Common myeloid progenitor, CD34-positive (primary cell): ENCODE data around the gene ZNF777.
"Not testable (repeated sequence)": the region's sequence is repeated elsewhere in the genome, so short reads cannot be mapped to it uniquely, and the experiment has no call there.

Source experiments
- CTCF ChIA-PET: fragments of 350-600 bp; sonication (Branson Sonifier 250); formaldehyde crosslinking; loops from one replicate; lab custom pipeline; 2021; ENCODE audit warnings: antibody characterized with exemption; lab: Charles Lee
- POLR2A ChIA-PET: fragments of 350-600 bp; sonication (Branson Sonifier 250); formaldehyde crosslinking; loops from one replicate; lab custom pipeline; 2021; ENCODE audit warnings: antibody characterized with exemption; lab: Charles Lee
- DNase-seq, 3 donors: peaks; one replicate each; pipeline versions ENCODE4 v3.0.0 to v3.0.0-alpha.2; 2013
- H3K27ac ChIP-seq, 2 experiments: 1 replicate in 1 of 2; 2 replicates in 1 of 2; pipeline ENCODE4 v1.7.0; 2013; ENCODE audit warnings: inconsistent platforms in 2 of 2, low read length in 2 of 2, mild to moderate bottlenecking in 2 of 2, low read depth in 1 of 2, moderate library complexity in 1 of 2; ENCODE audit not compliant: severe bottlenecking in 2 of 2, insufficient read depth in 1 of 2, poor library complexity in 1 of 2
- H3K27me3 ChIP-seq, 5 experiments: replicated peaks in 2 of 5; 1 replicate in 3 of 5; 2 replicates in 2 of 5; pipeline versions ENCODE4 v1.6.1 to v1.7.0; 2013; ENCODE audit warnings: low read length in 4 of 5, mild to moderate bottlenecking in 2 of 5, moderate library complexity in 2 of 5, inconsistent platforms in 1 of 5; ENCODE audit not compliant: insufficient read depth in 5 of 5, control insufficient read depth in 4 of 5
- H3K36me3 ChIP-seq, 4 experiments: 1 replicate in 2 of 4; 2 replicates in 2 of 4; pipeline versions ENCODE4 v1.6.1 to v1.7.0; 2013; ENCODE audit warnings: low read length in 3 of 4, control low read depth in 1 of 4, mild to moderate bottlenecking in 1 of 4; ENCODE audit not compliant: control insufficient read depth in 4 of 4, insufficient read depth in 4 of 4
- H3K4me1 ChIP-seq, 4 experiments: 1 replicate in 3 of 4; 2 replicates in 1 of 4; pipeline versions ENCODE4 v1.6.1 to v1.7.1; 2013; ENCODE audit warnings: low read length in 3 of 4, mild to moderate bottlenecking in 3 of 4, control low read depth in 1 of 4, inconsistent platforms in 1 of 4, moderate library complexity in 1 of 4; ENCODE audit not compliant: control insufficient read depth in 4 of 4, insufficient read depth in 4 of 4; ENCODE audit errors: control extremely low read depth in 1 of 4
- H3K4me3 ChIP-seq, 7 experiments: 1 replicate in 4 of 7; 2 replicates in 3 of 7; pipeline versions ENCODE4 v1.5.1 to v1.7.0; 2013; ENCODE audit warnings: mild to moderate bottlenecking in 7 of 7, low read length in 6 of 7, moderate library complexity in 6 of 7, inconsistent platforms in 2 of 7, low read depth in 2 of 7, control low read depth in 1 of 7; ENCODE audit not compliant: insufficient read depth in 4 of 7, control insufficient read depth in 1 of 7; ENCODE audit errors: extremely low read depth in 1 of 7
- H3K9me3 ChIP-seq, 5 experiments: 1 replicate in 4 of 5; 2 replicates in 1 of 5; pipeline versions ENCODE4 v1.6.1 to v1.7.1; 2013; ENCODE audit warnings: low read length in 4 of 5, mild to moderate bottlenecking in 2 of 5, inconsistent platforms in 1 of 5, low read depth in 1 of 5, moderate library complexity in 1 of 5; ENCODE audit not compliant: control insufficient read depth in 4 of 5, insufficient read depth in 2 of 5; ENCODE audit errors: control extremely low read depth in 1 of 5
- WGBS: methylation state at CpG from one replicate; pipeline ENCODE4 v1.1.5; 2013; ENCODE audit not compliant: insufficient coverage; 5-methylcytosine and 5-hydroxymethylcytosine counted together

ZNF777 gene

DNA sequence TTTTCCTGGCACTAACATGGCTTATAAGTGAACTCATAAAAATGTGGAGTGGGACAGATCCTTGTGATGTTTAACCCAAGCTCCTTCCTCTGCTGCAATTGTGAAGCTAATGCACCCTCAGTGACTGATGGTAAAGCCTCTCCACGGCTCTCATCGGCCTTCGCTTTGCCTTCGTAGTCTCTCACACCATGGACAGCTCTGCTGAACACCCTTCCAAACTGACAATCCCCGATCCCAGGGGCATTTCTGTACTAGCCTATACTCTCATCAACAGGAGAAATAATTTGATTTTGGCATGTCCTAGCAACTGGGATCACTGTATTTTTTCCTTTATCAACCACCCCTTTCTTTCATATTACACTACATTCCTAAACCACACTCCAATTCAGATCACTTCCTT, 6.1 kb downstream of the ZNF777 start:
- Histone ChIP-seq H3K4me1 (peaks cover 2 to 16% (median 10%) of the 10 kb centered on the region in 4 experiments), H3K4me3 (no peak overlapping the region), H3K27me3 (no peaks in the 10 kb centered on the region), H3K27ac (no peak overlapping the region), H3K36me3 (peaks cover 11 to 55% (median 44%) of the 10 kb centered on the region in 4 experiments), H3K9me3 (no peaks in the 10 kb centered on the region)
- DNase-seq, result no peak
- POLR2A ChIA-PET, result no interaction called here
- CTCF ChIA-PET, result interaction anchor here (0.8 to 1.7 kb wide), 2 partner anchors 13 to 20 kb away, joined by 3 to 5 read pairs; no protein-coding TSS in a partner anchor
- WGBS, result 98% methylated on average over 5 of the region's 5 CpGs

DNA sequence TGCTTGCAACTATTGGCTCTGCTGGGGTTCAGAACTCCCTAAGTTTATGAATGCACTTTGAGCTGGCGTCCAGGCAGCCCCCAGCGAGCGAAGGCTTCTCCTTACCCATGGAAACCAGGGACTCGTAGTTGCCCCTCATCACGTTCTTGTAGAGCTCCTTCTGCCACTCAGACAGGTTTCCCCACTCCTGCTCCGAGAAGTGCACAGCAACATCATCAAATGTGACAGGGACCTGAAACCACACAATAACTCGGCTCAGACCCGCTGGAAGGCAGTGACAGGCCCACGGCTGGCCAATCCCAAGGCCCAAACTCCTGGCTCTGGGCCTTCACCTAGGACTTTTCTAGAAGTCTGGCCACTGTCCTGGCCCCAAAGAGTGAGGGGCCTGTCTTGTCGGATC, 6.9 kb downstream of the ZNF777 start:
- ChIA-PET POLR2A (no interaction called here), CTCF (interaction anchor here (0.8 to 1.7 kb wide), 3 partner anchors 12 to 32 kb away, joined by 3 to 5 read pairs (median 3); no protein-coding TSS in a partner anchor)
- 98% methylated on average over 9 of the region's 10 CpGs for WGBS
- Histone ChIP-seq H3K27me3 (no peaks in the 10 kb centered on the region), H3K9me3 (no peaks in the 10 kb centered on the region), H3K27ac (no peak overlapping the region), H3K4me1 (peaks cover 1 to 11% (median 4%) of the 10 kb centered on the region in 4 experiments), H3K36me3 (peaks cover 11 to 62% (median 51%) of the 10 kb centered on the region in 4 experiments), H3K4me3 (no peak overlapping the region)
- no peak for DNase-seq

DNA sequence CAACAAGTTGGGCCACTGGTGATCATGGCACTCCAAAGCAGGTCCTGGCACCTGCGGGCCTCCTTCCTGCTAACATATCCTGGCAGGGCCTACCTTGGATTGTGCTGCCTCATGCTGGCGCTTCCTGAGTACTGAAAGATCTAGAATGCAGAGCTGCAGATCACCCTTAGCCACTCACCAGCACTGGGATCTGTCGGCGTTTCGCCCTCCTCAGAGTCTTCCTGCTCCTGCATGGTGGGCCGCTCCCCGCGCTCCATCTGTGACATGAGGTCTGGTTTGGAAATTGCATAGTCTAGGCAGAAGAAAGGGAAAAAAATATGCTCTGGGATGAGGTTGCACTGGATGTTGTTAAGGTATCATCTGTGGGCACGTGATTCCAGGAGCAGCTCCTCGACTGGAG, 10.0 kb downstream of the ZNF777 start:
- Histone ChIP-seq H3K4me3 (no peak overlapping the region), H3K9me3 (no peaks in the 10 kb centered on the region), H3K27ac (no peak overlapping the region), H3K4me1 (no peaks in the 10 kb centered on the region), H3K36me3 (peaks cover 18 to 76% (median 64%) of the 10 kb centered on the region in 4 experiments), H3K27me3 (no peaks in the 10 kb centered on the region)
- CTCF ChIA-PET, result interaction anchor here (1.4 kb wide), 1 partner anchor 29 kb away, joined by 3 read pairs; no protein-coding TSS in a partner anchor
- POLR2A ChIA-PET, result no interaction called here
- no peak for DNase-seq
- 97% methylated on average over 10 of the region's 10 CpGs for WGBS

DNA sequence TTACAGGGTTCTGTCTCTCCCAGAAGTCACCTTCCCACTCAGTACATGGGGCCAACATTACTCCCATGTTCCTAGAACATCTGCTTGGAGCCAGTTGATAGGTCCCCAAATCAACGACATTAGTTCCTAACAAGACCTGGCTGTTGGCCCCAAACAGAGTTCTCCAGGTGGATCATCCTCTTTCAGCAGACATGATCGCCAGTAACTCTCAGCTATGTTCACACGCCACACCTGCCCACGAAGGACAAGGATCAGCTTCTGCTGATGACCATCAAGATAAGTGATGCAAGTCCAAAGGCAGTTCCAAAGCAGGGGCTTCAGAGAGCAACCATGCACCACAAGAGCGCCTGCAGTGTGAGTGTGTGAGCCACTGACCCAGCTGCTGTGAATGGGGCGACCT, 11.0 kb downstream of the ZNF777 start:
- H3K27me3 ChIP-seq, result no peaks in the 10 kb centered on the region
- H3K27ac ChIP-seq, result no peak overlapping the region
- ChIA-PET POLR2A (no interaction called here), CTCF (no interaction called here)
- peaks cover 18 to 73% (median 62%) of the 10 kb centered on the region in 4 experiments for H3K36me3 ChIP-seq
- no peaks in the 10 kb centered on the region for H3K4me1 ChIP-seq
- H3K4me3 ChIP-seq, result no peak overlapping the region
- no peak for DNase-seq
- no peaks in the 10 kb centered on the region for H3K9me3 ChIP-seq
- WGBS, result 100% methylated on average over 4 of the region's 6 CpGs

DNA sequence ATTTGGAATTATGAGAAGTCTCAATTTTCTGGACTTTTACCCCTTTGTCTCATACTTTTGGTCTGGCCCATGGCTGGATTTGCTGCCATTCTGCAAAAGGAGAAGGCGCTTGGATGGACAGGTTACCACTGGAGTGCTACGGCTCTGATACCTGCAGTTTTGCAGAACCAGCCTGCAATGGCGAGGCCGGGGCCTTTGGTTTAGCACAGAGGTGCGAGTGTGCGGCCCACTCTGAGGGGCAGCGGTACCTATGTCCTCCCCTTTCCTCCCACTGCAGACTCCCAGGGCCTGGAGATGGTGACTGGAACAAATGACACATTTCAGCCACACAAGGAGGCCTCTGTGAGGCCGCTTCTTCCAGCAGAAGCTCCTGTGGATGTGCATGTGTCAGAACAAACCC, 11.9 kb downstream of the ZNF777 start:
- Histone ChIP-seq H3K27ac (no peak overlapping the region), H3K4me3 (no peak overlapping the region), H3K36me3 (peaks cover 18 to 72% (median 56%) of the 10 kb centered on the region in 4 experiments), H3K27me3 (no peaks in the 10 kb centered on the region), H3K9me3 (no peaks in the 10 kb centered on the region), H3K4me1 (no peaks in the 10 kb centered on the region)
- DNase-seq, result no peak
- WGBS, result 95% methylated on average over 7 of the region's 8 CpGs
- CTCF ChIA-PET, result no interaction called here
- POLR2A ChIA-PET, result no interaction called here

DNA sequence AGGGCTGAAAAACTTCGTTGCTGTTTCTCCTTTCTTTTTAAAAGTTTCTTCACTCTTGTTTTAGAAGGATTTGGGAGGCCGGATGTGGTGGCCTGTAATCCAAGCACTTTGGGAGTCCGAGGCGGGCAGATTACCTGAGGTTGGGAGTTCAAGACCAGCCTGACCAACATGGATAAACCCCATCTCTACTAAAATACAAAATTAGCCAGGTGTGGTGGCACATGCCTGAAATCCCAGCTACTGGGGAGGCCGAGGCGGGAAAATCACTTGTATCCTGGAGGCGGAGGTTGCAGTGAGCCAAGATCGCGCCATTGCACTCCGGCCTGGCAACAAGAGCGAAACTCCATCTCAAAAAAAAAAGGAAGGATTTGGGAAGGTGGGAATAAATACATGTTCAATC, 14.8 kb downstream of the ZNF777 start:
- CTCF ChIA-PET, result interaction anchor here (1.9 kb wide), 1 partner anchor 15 kb away, joined by 4 read pairs; the partner anchor contains the start of gene ZNF777
- 100% methylated on average over 4 of the region's 11 CpGs for WGBS
- POLR2A ChIA-PET, result not testable (repeated sequence)

DNA sequence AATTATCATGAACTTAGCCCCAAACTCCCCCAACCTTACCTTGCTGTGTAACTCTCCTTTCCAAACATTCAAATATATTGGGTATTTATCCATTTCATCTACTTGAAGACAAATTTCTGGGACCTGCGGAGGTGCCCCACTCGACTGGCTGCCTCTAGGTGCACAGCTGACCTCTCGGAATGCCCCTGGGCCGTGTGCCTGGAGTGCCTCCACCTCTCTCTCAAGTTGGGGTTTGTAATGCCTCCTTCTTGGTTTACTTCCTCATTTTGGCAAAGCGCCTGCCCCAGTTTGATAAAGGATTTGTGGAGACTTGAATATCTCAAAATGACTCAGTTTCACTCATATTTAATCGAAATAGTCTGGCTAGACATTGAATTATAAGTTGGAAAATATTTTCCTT, 16.6 kb downstream of the ZNF777 start:
- WGBS, result 93% methylated on average over 4 of the region's 6 CpGs
- ChIA-PET CTCF (no interaction called here), POLR2A (interaction anchor here (0.6 kb wide), 1 partner anchor 204 kb away, joined by 3 read pairs; no protein-coding TSS in a partner anchor)
- Histone ChIP-seq H3K9me3 (no peaks in the 10 kb centered on the region), H3K27me3 (no peaks in the 10 kb centered on the region), H3K36me3 (peaks cover 9 to 46% (median 29%) of the 10 kb centered on the region in 4 experiments), H3K4me3 (no peak overlapping the region), H3K4me1 (no peaks in the 10 kb centered on the region), H3K27ac (no peak overlapping the region)
- DNase-seq, result peak in 1 of 3 donors; percentile 46

More for the DNA sequence above, 14.8 kb downstream of the ZNF777 start:
- H3K9me3 ChIP-seq, H3K4me3 ChIP-seq, H3K4me1 ChIP-seq, H3K27me3 ChIP-seq, DNase-seq, H3K27ac ChIP-seq: not testable (repeated sequence)
- peaks cover 14 to 61% (median 43%) of the 10 kb centered on the region in 4 experiments for H3K36me3 ChIP-seq
